NCI-H146 treated with DMSO at 0.1 percent for 48 hours (cell line): ENCODE measurements around the gene JUNB.
"Not testable (repeated sequence)": the region's sequence is repeated elsewhere in the genome, so short reads cannot be mapped to it uniquely, and the experiment has no call there.

Experiments
- DNase-seq: peaks from one replicate; lab custom pipeline; 2025; ENCODE audit not compliant: unreplicated experiment; lab: John Stamatoyannopoulos, UW

Gene JUNB

GRCh38 chr19:12788682-12789097 lies 2.6 kb upstream of the JUNB start:
- peak; percentile 34 for DNase-seq

DNA sequence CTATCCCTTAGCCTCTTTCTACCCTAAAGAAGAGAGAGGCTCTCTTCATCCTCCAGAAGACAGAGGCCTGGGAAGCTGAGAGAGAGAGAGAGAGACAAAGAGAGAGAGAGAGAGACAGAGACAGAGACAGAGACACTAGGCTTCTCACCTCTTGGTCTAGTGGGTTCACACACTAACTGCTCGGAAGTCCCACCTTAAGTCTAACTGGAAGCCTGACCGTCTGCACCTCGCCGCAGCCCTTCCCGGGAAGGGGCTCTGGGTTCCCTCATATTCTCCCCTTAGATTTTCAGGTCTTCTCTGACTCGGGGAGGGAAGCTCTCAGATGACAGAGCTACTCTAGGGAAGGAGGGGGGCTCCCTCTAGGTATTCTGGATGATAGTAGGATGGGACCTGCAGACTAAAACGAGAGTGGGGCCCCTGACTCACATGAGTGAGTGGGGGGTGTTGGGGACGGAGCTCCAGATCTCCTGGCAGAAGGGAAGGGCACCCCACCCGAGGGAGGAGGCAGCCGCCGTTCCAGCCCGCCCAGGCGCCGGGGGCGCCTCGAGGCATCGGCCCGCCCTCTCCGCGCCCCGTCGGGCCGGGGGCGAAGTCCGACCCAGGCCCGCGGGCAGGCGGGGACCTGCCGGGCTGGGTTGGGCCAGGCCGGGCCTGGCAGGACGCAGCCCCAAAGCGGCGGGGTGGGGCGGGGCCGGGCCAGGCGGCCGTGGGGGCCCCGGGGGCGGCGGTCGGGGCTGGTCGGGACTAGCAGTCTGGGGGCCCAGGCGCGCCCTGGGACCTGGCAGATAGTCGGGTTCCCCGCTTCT lies 2.0 kb upstream of the JUNB start:
- DNase-seq = no peak

- peak; percentile 96 for DNase-seq
These were observed 1.2 kb upstream of the JUNB start for GRCh38 chr19:12789904-12790619.

DNA sequence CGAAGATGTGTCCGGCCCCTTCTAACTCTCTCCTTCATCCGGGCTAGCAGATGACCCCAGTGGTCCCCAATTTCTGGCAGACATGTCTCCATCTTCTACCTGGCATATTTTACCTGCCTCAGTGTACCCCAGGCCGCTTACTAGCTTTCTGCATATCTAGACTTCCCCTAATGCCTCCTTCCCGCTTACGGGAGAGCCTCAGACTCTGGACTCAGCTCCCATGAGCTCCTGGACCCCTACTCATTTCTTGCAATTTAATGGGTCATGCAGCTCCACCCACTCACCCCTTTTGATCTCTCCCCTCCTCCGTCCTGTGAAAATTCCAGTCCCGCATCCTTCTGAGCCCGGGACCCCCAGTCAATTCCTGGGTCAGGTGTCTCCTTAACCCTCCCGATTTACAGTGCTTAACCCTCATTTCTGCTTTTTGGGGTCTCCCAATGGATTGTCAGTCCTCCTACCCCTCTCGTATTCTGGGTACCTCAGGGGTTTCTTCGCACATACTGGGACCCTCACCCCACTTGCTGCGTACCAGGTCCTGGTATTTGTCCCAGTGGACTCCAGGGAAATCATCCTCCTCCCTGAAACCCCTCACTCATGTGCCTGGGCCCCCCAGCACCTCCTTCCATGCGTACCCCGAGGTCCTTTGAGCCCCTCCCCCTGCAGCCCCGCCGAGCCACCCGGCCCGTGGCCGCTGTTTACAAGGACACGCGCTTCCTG lies 500 bp upstream of the JUNB start:
- no peak for DNase-seq

GRCh38 chr19:12792051-12792852 lies 966 bp downstream of the JUNB start:
- DNase-seq = peak; percentile 75

GRCh38 chr19:12792853-12793289 lies 1.6 kb downstream of the JUNB start:
- DNase-seq = peak; percentile 74

DNA sequence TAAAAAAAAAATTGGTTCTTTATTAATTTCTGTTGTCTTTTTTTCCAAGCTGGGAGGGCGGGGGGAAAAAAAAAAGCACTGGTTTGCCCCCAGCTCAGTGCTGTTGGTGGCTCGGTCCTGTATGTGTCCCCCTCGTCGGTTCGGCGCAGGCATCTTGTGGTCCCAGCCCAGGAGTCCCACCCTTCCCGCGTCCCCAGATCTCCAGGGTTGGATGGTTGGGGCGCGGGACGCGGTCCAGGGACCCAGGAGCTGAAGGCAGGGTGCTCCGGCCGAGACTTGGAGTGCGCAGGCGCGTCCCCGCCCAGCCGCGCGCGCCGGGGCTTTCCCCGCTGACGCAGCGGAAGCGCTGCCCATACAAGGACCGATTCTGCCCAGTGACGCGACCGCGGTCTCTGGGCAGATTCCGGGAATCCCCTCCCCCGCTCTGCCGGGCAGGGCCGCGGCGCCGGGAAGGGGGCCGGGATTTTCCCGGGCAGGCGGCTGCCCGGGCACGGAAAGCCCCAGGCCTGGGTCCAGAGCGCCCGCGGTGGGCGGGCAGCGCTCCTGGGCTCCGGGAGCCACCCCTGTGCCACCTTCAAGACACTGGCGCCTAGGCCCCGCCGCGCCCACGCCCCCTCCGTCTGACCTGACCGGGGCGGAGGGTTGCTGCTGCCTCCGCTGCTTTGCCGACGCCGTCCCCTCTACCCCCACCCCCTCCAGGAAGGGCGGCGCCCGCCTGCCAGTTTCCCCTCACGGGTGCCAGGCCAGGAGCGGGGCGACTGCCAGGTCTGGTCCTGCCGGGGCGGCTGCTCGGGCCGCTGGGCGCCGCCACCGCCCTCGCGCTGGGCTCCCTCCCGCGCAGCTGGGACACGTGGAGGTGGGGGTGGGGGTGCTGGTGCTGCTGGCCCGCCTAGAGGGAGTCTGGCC lies 2.3 kb downstream of the JUNB start:
- peak; percentile 89 for DNase-seq

DNA sequence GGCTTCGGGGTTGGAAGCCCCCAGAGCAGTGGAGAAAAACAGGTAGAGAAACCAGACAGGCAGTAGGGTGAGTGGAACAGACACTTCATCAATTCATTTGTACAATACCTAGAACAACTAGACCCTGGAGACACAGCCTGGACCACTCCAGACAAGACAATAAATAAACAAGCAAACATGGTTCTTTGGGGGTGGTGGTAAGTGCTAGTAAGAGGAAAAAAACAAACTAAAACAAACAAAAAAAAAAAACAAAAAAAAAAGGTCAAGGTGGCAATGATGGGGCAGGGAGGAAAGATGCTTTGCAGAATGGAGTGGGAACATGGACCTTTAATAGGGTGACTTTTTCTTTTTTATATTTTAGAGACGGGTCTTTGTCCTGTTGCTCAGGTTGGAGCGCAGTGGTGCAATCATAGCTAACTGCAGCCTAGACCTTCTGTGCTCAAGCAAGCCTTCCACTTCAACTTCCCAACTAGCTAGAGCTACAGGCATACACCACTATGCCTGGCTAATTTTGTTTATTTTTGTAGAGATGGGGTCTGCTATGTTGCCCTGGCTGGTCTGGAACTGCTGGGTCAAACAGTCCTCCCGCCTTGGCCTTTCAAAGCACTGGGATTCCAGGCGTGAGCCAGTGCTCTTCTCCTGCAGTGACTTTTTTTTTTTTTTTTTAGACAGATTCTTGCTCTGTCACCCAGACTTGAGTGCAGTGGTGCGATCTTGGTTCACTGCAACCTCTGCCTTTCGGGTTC lies 3.1 kb downstream of the JUNB start:
- no peak for DNase-seq

GRCh38 chr19:12794971-12795381 lies 3.7 kb downstream of the JUNB start:
- no peak for DNase-seq

DNA sequence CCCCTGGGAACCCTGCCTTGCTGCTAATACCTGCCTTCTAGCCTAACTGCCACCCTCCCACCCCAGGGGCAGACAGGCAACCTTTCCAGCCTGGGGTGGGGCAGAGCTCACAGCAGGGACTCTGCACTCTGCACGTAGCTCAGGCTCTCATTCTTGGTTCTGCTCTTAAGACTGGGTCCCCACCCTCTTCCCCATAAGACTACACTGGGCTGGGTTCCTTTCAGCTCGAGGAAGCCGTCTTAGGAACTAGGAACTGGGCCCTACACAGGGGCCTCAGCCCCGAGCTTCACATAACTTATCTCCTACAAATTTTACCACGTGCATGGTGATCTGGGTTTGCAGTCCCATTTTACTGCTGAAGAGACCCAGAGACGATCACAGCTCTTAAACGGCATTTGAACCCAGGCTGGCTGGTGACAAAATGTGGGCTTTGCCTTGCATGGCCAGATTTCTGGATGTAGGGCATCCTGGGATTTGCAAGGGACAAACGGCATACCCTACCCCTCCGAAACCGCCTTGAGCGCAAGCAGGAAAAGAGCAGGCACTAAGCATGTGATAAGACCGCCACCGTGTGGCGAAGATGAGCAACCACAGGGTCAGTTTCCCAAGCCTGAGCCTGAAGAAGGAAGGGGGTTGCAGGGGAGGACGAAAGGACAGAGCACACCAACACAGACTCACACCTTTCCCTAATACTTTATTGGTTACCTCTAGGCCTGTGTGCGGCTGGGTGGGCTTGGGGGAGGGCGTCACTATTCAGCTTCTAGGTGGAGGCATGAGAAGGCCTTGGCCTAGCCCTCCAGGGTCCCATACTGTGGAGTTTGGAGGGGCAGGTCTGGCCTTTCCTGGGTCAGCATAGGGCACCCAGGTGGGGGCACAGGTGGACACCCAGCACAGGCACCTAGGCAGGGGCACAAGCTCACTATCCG lies 5.1 kb downstream of the JUNB start:
- peak; percentile 82 for DNase-seq

GRCh38 chr19:12797141-12797587 lies 5.9 kb downstream of the JUNB start:
- DNase-seq = no peak

DNA sequence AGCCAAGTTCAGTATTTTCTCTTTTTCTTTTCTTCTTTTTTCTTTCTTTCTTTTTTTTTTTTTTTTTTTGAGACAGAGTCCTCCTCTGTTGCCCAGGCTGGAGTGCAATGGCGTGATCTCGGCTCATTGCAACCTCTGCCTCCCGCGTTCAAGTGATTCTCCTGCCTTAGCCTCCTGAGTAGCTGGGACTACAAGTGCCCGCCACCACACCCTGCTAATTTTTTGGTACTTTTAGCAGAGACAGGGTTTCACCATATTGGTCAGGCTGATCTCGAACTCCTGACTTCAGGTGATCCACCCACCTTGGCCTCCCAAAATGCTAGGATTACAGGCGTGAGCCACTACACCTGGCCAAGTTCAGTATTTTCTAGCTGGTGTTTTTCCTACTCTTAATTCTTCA lies 6.3 kb downstream of the JUNB start:
- not testable (repeated sequence) for DNase-seq

DNA sequence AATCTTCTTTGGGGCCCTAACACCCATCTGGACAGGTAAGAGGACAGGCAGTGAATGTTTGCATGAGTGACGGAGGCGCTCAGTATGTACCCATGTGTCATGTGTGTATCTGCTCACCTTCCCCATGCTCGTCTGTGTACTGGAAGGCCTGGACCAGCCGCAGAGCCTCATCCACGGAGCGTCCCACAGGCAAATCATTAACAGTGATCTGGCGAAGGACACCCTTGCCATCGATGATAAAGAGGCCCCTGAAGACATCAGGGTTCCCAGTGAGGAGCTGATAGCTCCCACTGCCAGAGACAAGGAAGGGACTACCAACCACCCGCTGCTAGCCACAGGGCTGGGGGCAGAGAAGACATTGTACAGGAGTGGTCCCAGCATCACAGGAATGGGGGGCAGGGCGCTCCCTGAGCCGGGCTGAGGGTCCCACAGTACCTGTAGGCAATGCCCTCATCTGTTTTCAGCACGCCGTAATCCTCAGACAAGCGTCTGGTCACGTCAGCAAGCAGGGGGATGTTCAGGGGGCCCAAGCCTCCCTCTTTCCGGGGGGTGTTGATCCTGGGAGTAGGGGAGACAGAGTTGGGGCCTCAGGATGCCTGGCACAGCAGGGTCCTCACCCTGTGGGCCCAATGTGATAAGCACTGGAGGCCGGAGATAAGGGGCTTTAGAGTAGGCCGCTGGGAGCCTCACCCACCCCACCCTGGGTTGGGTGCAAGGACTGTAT lies 8.6 kb downstream of the JUNB start:
- no peak for DNase-seq

GRCh38 chr19:12800466-12800770 lies 9.1 kb downstream of the JUNB start:
- DNase-seq = no peak

DNA sequence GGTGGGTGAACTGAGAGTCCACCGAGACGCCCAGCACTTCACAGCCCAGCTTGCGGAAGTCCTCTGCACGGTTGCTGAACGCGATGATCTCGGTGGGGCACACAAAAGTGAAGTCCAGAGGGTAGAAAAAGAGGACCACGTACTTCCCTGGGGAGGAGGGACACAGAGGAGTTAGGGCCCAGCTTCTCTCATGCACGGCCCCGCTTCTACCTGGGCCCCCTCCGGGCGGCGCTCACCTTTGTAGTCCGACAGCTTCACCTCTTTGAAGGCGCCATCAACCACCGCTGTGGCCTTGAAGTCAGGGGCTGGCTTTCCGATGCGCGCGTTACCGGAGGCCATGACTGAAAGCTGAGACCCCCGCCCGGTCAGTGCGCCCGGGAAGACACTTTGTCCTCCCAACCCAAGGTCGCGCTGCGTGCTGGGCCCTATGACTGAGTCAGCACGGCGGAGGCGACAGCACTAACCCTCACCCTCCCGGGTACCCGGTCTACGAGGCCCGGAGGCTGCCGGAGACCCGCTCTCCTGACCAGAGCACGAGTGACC lies 9.7 kb downstream of the JUNB start:
- no peak for DNase-seq

DNA sequence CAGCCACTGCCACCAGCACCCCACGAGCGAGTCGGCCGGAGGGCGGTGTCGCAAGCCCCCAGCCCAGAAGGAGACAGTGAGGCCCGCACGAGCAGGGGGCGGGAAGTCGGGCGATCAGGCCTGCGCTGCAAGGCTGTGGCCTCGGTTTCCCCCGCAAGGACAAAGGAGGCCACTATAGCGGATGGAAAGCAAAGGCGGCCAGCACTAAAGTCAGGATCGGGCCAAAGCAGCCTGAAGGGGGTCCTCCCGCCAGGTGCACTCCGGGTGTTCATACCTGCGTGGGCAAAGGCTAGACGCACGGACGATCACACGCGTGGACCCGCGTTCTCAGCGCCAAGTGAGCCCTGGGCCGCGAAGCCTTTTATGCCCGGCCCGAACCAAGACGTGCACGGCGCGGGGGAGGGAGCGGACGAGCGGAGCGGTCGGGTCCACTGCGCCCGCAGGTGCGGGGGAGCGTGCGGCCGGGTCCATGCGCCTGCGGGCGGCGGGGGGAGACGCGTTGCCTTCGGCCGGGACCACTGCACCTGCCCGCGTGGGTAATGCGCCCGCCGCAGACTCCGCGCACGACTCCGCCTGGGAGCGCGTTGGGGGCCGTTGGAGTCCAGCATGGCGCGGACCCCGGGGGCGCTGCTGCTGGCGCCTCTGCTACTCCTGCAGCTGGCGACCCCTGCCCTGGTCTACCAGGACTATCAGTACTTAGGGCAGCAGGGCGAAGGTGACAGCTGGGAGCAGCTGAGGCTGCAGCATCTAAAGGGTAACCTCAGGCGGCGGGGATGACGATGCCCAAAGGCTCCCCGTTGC lies 10.4 kb downstream of the JUNB start, which contains the start of the genes PRDX2 and THSD8:
Gene PRDX2 (minus strand): TSS at position 335 of the 801 bp plus-strand sequence. CDS start 539 bp downstream, outside the sequence.
Gene THSD8 (plus strand): TSS at position 604 of the 801 bp plus-strand sequence. CDS start 3 bp downstream, at position 607.
- DNase-seq = peak; percentile 90
